B cell (primary cell): ENCODE data around the gene GASK1A. TPM values are rescaled to one million over a fixed set of nuclear protein-coding genes. Genes with fewer than 3 reads are reported as not detected.

Experiments used
- ATAC-seq: fragments of 200-7000 bp; cut with Tn5 transposase; one replicate; pipeline ENCODE4 v1.10.0; 2021; ENCODE audit warnings: low read depth, mild to moderate bottlenecking, moderate number of reproducible peaks, moderate library complexity
- CTCF ChIA-PET: fragments of 350-600 bp; sonication (Branson Sonifier 250); formaldehyde crosslinking; loops from one replicate; lab custom pipeline; 2021; ENCODE audit warnings: antibody characterized with exemption, inconsistent platforms; lab: Charles Lee
- POLR2A ChIA-PET: fragments of 350-600 bp; sonication (Branson Sonifier 250); formaldehyde crosslinking; loops from one replicate; lab custom pipeline; 2021; ENCODE audit warnings: antibody characterized with exemption; lab: Charles Lee
- DNase-seq: peaks from one replicate; pipeline ENCODE4 v3.0.0; 2013
- H2AFZ ChIP-seq: 2 replicates; pipeline ENCODE4 v1.6.1; 2012; ENCODE audit warnings: mild to moderate bottlenecking, low read depth, low read length; ENCODE audit not compliant: insufficient read depth, poor library complexity, severe bottlenecking
- H3K27ac ChIP-seq, 2 donors: 1 replicate in 1 of 2; 2 replicates in 1 of 2; pipeline ENCODE4 v1.5.1; 2012 to 2013; ENCODE audit warnings: low read length in 2 of 2, mild to moderate bottlenecking in 2 of 2, moderate library complexity in 1 of 2
- H3K27me3 ChIP-seq, 4 experiments: fragments of 200-600 bp in 1 of 4; sonication (generic) in 1 of 4; replicated peaks in 1 of 4; 1 replicate in 2 of 4; 2 replicates in 2 of 4; pipeline versions ENCODE4 v1.6.1 to v1.7.0; 2013 to 2016; ENCODE audit warnings: low read length in 3 of 4, mild to moderate bottlenecking in 2 of 4, mixed read lengths in 1 of 4, moderate library complexity in 1 of 4; ENCODE audit not compliant: insufficient read depth in 4 of 4, control insufficient read depth in 3 of 4; ENCODE audit errors: control extremely low read depth in 1 of 4
- H3K36me3 ChIP-seq, 2 experiments: replicated peaks in 1 of 2; 1 replicate in 1 of 2; 2 replicates in 1 of 2; pipeline versions ENCODE4 v1.6.1 to v1.7.1; 2013; ENCODE audit warnings: low read length in 1 of 2; ENCODE audit not compliant: insufficient read depth in 2 of 2, control insufficient read depth in 1 of 2; ENCODE audit errors: control extremely low read depth in 1 of 2, extremely low read depth in 1 of 2
- H3K4me1 ChIP-seq, 2 donors: fragments of 200-600 bp in 1 of 2; sonication (generic) in 1 of 2; 1 replicate in 1 of 2; 2 replicates in 1 of 2; pipeline versions ENCODE4 v1.5.1 to v1.6.1; 2013 to 2017; ENCODE audit warnings: low read length in 2 of 2; ENCODE audit not compliant: control insufficient read depth in 2 of 2, insufficient read depth in 2 of 2
- H3K4me2 ChIP-seq: replicated peaks from 2 replicates; pipeline ENCODE3; 2012; ENCODE audit warnings: mild to moderate bottlenecking, low read depth, low read length; ENCODE audit not compliant: poor library complexity, severe bottlenecking
- H3K4me3 ChIP-seq, 5 experiments: fragments of 200-600 bp in 1 of 5; sonication (generic) in 1 of 5; 1 replicate in 3 of 5; 2 replicates in 2 of 5; pipeline versions ENCODE4 v1.5.1 to v1.7.0; 2011 to 2016; ENCODE audit warnings: low read length in 4 of 5, mild to moderate bottlenecking in 4 of 5, low read depth in 2 of 5, control low read depth in 1 of 5, moderate library complexity in 1 of 5; ENCODE audit not compliant: insufficient read depth in 1 of 5; ENCODE audit errors: control extremely low read depth in 1 of 5, extremely low read depth in 1 of 5
- H3K79me2 ChIP-seq: fragments of 200-600 bp; sonication (generic); one replicate; pipeline ENCODE4 v1.6.0; 2016; ENCODE audit warnings: low read length; ENCODE audit not compliant: control insufficient read depth, insufficient read depth
- H3K9ac ChIP-seq: fragments of 200-600 bp; sonication (generic); 2 replicates; pipeline ENCODE4 v1.6.1; 2017; ENCODE audit warnings: mild to moderate bottlenecking, low read length, moderate library complexity
- H3K9me3 ChIP-seq, 3 donors: one replicate each; pipeline versions ENCODE4 v1.6.1 to v1.7.1; 2013; ENCODE audit warnings: low read length in 2 of 3; ENCODE audit not compliant: control insufficient read depth in 2 of 3, insufficient read depth in 1 of 3; ENCODE audit errors: control extremely low read depth in 1 of 3
- H4K20me1 ChIP-seq: 2 replicates; pipeline ENCODE4 v1.6.0; 2012; ENCODE audit warnings: mild to moderate bottlenecking, low read length; ENCODE audit not compliant: insufficient read depth, control insufficient read depth, poor library complexity, severe bottlenecking
- H3K27ac Mint-ChIP-seq: one replicate; pipeline ENCODE4 v1.8.0; 2021; ENCODE audit warnings: mixed read lengths
- H3K27me3 Mint-ChIP-seq: one replicate; pipeline ENCODE4 v1.8.0; 2021; ENCODE audit warnings: mixed read lengths
- H3K4me1 Mint-ChIP-seq: one replicate; pipeline ENCODE4 v1.8.0; 2021; ENCODE audit warnings: mixed read lengths
- H3K4me3 Mint-ChIP-seq: one replicate; pipeline ENCODE4 v1.8.0; 2021; ENCODE audit warnings: mixed read lengths
- H3K9me3 Mint-ChIP-seq: one replicate; pipeline ENCODE4 v1.8.0; 2022; ENCODE audit warnings: mixed read lengths; ENCODE audit not compliant: insufficient read depth
- EZH2 ChIP-seq: IDR thresholded peaks from 2 replicates; pipeline ENCODE4 v1.6.1; 2012; ENCODE audit warnings: borderline replicate concordance, low read depth, mild to moderate bottlenecking, moderate library complexity, low read length; ENCODE audit not compliant: insufficient read depth, poor library complexity, severe bottlenecking
- WGBS: methylation state at CpG from one replicate; pipeline ENCODE4 v1.1.5; 2013; ENCODE audit warnings: missing lambda C conversion rate; ENCODE audit not compliant: insufficient coverage; 5-methylcytosine and 5-hydroxymethylcytosine counted together
- intact Hi-C: fragments of 100-400 bp; cut with micrococcal nuclease; formaldehyde crosslinking; loops from one replicate; pipeline ENCODE4 v1.10.0; 2022
- polyA plus RNA-seq: library from polyadenylated mRNA; depleted of rRNA; stranded (reverse); fragments of >200 nt; gene quantifications from 2 replicates; pipeline ENCODE4 v1.2.3, GENCODE V29; 2012
- total RNA-seq, 2 donors: library from RNA; stranded (reverse); fragments of 120-200 nt in 1 of 2; gene quantifications; 1 replicate in 1 of 2; 2 replicates in 1 of 2; pipeline versions ENCODE4 v1.2.3 to v1.2.4, GENCODE V29; 2013 to 2022
- TF ChIP-seq, protein P1 (sequence below): fragments of 200-600 bp; IDR thresholded peaks from one replicate; pipeline ENCODE4 v1.8.0; 2022; ENCODE audit warnings: antibody characterized with exemption, mild to moderate bottlenecking

GASK1A gene
- total and polyA plus RNA-seq, 2 donors (not counting 1 experiment from before 2014, with no cell fraction given) = not detected

GRCh38 chr3:43071313-43071893 lies 92.3 kb downstream of the GASK1A start:
- intact Hi-C loops = no loop called here

GRCh38 chr3:43072361-43072760 lies 93.2 kb downstream of the GASK1A start:
- intact Hi-C loops = no loop called here
- WGBS = 90% methylated on average over 2 of the region's 4 CpGs
- H3K4me2 ChIP-seq = no peak overlapping the region

More at GRCh38 chr3:43071313-43071893, 92.3 kb downstream of the GASK1A start:
- H3K27ac Mint-ChIP-seq = no peak overlapping the region
- Histone ChIP-seq H3K36me3 (no peaks in the 10 kb centered on the region), H3K4me2 (no peak overlapping the region), H3K4me1 (no peaks in the 10 kb centered on the region), H3K27me3 (no peaks in the 10 kb centered on the region), H3K79me2 (no peaks in the 10 kb centered on the region), H3K9ac (no peak overlapping the region), H2AFZ (no peak overlapping the region), H4K20me1 (no peaks in the 10 kb centered on the region), H3K9me3 (peaks cover 0 to 4% (median 0%) of the 10 kb centered on the region in 3 donors), H3K27ac (no peak overlapping the region), H3K4me3 (no peak overlapping the region)
- CTCF ChIA-PET = no interaction called here
- ATAC-seq (no peak), DNase-seq (no peak)
- no peaks in the 10 kb centered on the region for H3K4me1 Mint-ChIP-seq
- no peaks in the 10 kb centered on the region for H3K9me3 Mint-ChIP-seq
- 49% methylated on average over 4 of the region's 7 CpGs for WGBS
- TF ChIP-seq EZH2 = no peak
- TF ChIP-seq, protein P1, sequence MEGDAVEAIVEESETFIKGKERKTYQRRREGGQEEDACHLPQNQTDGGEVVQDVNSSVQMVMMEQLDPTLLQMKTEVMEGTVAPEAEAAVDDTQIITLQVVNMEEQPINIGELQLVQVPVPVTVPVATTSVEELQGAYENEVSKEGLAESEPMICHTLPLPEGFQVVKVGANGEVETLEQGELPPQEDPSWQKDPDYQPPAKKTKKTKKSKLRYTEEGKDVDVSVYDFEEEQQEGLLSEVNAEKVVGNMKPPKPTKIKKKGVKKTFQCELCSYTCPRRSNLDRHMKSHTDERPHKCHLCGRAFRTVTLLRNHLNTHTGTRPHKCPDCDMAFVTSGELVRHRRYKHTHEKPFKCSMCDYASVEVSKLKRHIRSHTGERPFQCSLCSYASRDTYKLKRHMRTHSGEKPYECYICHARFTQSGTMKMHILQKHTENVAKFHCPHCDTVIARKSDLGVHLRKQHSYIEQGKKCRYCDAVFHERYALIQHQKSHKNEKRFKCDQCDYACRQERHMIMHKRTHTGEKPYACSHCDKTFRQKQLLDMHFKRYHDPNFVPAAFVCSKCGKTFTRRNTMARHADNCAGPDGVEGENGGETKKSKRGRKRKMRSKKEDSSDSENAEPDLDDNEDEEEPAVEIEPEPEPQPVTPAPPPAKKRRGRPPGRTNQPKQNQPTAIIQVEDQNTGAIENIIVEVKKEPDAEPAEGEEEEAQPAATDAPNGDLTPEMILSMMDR = no peak
- peaks cover 7% of the 10 kb centered on the region for H3K27me3 Mint-ChIP-seq
- no peak overlapping the region for H3K4me3 Mint-ChIP-seq
- POLR2A ChIA-PET = no interaction called here

More at GRCh38 chr3:43072361-43072760, 93.2 kb downstream of the GASK1A start:
- CTCF ChIA-PET = no interaction called here
- no peak overlapping the region for H3K4me3 ChIP-seq
- H3K9ac ChIP-seq = no peak overlapping the region
- no peaks in the 10 kb centered on the region for H3K4me1 Mint-ChIP-seq
- H3K27ac Mint-ChIP-seq = no peak overlapping the region
- POLR2A ChIA-PET = no interaction called here
- no peaks in the 10 kb centered on the region for H4K20me1 ChIP-seq
- H2AFZ ChIP-seq = no peak overlapping the region
- no peaks in the 10 kb centered on the region for H3K79me2 ChIP-seq
- no peaks in the 10 kb centered on the region for H3K9me3 Mint-ChIP-seq
- no peak overlapping the region for H3K27ac ChIP-seq
- no peak for TF ChIP-seq EZH2
- TF ChIP-seq, protein P1 = no peak
- ATAC-seq = no peak
- no peaks in the 10 kb centered on the region for H3K36me3 ChIP-seq
- H3K9me3 ChIP-seq = peaks cover 0 to 4% (median 0%) of the 10 kb centered on the region in 3 donors
- no peaks in the 10 kb centered on the region for H3K27me3 ChIP-seq
- H3K27me3 Mint-ChIP-seq = peaks cover 7% of the 10 kb centered on the region
- no peak overlapping the region for H3K4me3 Mint-ChIP-seq
- no peak for DNase-seq
- H3K4me1 ChIP-seq = no peaks in the 10 kb centered on the region
